Body of pancreas (tissue), 4 donors: ENCODE data around the gene MYH15.

Experiments used
- CTCF ChIP-seq, 7 experiments: fragments of 450-650 bp in 4 of 7; fragments of 200-600 bp in 3 of 7; sonication (generic) in 3 of 7; IDR thresholded peaks; one replicate each; pipeline ENCODE4 v1.5.1; 2016 to 2019; ENCODE audit warnings: antibody characterized with exemption in 7 of 7
- POLR2A ChIP-seq, 3 donors: fragments of 450-650 bp; IDR thresholded peaks; one replicate each; pipeline ENCODE4 v1.6.1; 2016; ENCODE audit warnings: antibody characterized with exemption in 3 of 3, mild to moderate bottlenecking in 2 of 3

GRCh38 chr3:108503722-108504121, 6.7 kb downstream of the MYH15 start:
- TF ChIP-seq CTCF (IDR thresholded peaks at IDR 0.05) (no peak), POLR2A (IDR thresholded peaks at IDR 0.05) (no peak)
